Stimulated activated CD4-positive, alpha-beta T cell treated with anti-CD3 and anti-CD28 coated beads, Interleukin-1b, Interleukin-23, amount 100 ng/mL, for 24 hours (primary cell): Measurements from ENCODE around the gene UGT1A7.

ENCODE experiments used
- DNase-seq, 4 experiments: peaks; one replicate each; pipeline ENCODE4 v3.0.0-alpha.2; 2020; ENCODE audit warnings: low read depth in 4 of 4, low spot score in 1 of 4

The UGT1A7 gene

GRCh38 chr2:233816334-233816733 is 134.6 kb downstream of the UGT1A7 start:
- DNase-seq: no peak

GRCh38 chr2:233816771-233817170 is 135.1 kb downstream of the UGT1A7 start:
- DNase-seq: no peak

- no peak for DNase-seq
These were observed 135.7 kb downstream of the UGT1A7 start for GRCh38 chr2:233817361-233817911.

- DNase-seq: no peak
These were observed 136.4 kb downstream of the UGT1A7 start for GRCh38 chr2:233817995-233818638.

DNA sequence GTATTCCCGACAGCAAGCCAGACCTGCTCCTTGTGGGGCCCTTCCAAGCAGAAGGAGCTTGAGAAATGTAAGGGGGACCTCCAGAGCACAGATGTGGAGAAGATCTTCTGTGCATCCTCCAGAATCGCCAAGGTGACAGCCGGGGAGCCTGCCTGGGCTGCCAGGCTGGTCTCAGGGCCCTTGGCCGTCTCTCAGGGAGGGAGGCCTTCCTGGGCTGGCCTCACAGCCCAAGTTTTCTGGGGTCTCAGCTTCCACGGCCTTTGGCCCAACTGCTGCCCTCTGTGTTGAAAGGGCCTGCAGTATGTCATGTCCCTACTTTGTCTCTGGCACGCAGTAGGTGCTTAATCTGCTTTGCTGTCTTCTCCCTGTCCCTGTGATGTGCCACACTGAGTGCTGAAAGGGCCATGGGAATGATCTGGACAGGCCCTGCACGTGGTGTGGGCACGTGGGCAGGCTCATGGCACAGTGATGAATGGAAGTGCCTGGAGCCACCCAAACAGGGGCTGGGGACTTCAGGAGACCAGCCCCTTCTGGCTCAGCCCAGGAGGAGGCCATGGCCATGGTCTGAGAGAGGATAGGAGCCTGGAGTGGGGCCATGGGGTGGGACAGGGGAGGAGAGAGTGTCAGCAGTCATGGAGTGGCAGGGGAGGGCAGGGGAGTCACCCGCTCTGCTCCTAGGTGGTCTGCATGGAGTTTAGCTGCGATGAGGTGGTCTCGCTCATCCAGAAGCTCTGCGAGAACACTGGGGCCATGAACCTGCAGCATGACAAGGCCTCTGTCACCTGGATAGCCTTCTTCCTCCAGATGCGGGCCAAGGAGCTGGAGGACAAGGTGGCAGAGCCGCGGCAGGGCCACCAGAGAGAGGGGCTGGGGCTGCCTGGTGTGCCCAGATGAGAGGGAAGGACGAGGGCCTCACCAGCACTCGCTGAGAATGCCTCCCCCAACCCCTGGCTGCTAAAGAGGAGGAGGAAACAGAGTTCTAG is 137.2 kb downstream of the UGT1A7 start:
- no peak for DNase-seq

- no peak for DNase-seq
These were observed 138.4 kb downstream of the UGT1A7 start for GRCh38 chr2:233819884-233820773.

- DNase-seq: no peak
These were observed 139.0 kb downstream of the UGT1A7 start for GRCh38 chr2:233820774-233821105.

DNA sequence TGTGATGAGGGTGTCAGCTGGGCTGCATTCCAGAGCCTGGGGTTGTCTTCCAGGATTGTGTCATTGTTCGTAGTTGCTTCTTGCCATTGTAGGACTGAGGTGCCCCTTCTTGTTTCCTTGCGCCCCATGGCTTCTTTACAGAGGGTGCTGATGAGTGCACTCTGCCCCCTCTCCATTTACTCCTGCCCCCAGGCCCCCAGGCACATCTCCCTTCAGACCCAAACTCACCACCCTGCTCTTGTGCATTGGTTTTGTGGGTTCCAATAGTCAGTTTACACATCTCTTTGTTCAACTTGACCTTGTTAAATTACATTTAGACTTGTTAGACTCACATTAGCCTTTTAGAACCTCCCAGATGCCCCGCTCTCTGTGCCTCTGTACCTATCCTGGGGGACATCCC is 139.5 kb downstream of the UGT1A7 start:
- DNase-seq: no peak

GRCh38 chr2:233821709-233822100 is 140.0 kb downstream of the UGT1A7 start:
- no peak for DNase-seq

GRCh38 chr2:233822101-233822771 is 140.5 kb downstream of the UGT1A7 start:
- DNase-seq: no peak
